Dedifferentiated amniotic fluid mesenchymal stem cell (primary cell): Measurements from ENCODE around the gene KRT32.
A peak's percentile ranks its signal among the peaks of the same experiment; 100 is the strongest.
"Not testable (repeated sequence)": the region's sequence is repeated elsewhere in the genome, so short reads cannot be mapped to it uniquely, and the experiment has no call there.

Experiments used
- DNase-seq: peaks from one replicate; pipeline ENCODE4 v3.0.0-alpha.2; 2016; ENCODE audit errors: extremely low spot score

Gene KRT32

GRCh38 chr17:41464682-41465081 lies 2.5 kb downstream of the KRT32 start:
- DNase-seq, result peak; percentile 51

- DNase-seq, result no peak
Measured at GRCh38 chr17:41464173-41464572, 3.0 kb downstream of the KRT32 start.

DNA sequence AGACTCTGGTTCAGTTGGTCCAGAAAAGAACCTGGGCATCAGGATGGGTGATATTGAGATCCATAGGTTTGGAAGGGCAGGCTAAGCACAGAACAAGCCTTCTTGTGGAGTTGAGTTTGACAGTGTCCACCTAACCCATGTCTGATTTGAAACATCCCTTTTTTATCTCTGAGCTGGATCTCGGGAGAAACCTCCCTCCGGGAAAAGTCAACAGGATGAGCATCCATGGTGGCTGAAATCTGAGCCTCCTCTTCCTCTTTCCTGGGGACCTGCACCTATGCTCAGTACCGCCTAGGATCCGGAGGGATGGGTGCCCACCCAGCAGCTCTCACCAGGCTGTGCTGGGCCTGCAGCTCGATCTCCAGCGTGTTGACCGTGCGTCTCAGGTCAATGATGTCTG lies 3.4 kb downstream of the KRT32 start:
- no peak for DNase-seq

DNA sequence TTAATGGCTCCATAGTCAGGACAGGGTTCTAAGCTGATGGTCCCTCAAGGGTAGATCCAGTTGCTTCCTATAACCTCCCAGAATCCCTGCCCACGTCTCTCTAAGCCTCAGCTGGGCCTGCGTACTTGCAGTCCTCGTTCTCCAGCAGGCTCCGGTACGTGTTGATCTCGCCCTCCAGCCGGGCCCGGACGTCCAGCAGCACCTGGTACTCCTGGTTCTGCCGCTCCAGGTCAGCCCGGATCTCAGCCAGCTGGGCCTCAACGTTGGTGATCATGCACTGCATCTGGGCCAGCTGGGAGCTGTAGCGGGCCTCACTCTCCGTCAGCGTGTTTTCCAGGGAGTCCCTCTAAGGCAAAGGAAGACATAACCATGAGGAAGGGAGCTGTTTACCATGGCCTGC lies 4.5 kb downstream of the KRT32 start:
- DNase-seq, result no peak

DNA sequence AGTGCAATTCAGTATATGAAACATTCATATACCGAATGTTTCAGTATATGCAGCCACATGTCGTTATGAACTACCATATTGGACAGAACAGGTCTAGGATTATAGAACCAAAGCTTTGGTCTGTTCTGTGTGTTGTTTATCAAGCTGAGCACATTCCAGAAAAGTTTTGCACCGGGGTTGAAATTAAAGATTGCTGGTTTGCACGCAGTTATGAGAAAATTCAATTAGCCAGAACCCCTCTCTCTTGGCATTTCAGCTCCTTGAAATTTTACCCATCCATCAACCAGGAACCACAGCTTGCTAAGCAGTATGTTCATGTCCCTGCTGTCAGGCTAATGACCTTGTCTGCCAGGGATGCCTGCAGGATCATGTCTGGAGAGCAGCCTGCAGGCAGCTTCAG lies 9.5 kb downstream of the KRT32 start:
- DNase-seq, result no peak

DNA sequence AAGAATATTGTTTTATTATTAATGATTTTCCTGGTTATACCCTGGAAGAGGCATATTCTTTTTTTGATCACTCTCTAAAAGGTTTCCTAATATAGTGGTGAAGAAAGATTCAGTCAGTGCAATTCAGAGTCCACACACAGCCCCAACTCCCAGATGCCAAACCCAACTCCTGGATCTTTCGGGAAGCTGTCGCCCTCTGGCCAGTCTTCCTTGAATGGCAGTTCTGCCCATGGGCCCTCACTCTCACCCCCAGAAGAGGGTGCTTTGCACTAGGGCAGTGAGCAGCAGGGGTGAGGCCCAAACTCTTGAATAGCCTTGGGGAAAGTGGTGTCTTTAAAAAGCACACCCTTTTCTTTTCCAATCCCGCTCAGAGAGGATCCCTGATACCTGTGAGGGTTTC lies 11.0 kb downstream of the KRT32 start:
- no peak for DNase-seq

DNA sequence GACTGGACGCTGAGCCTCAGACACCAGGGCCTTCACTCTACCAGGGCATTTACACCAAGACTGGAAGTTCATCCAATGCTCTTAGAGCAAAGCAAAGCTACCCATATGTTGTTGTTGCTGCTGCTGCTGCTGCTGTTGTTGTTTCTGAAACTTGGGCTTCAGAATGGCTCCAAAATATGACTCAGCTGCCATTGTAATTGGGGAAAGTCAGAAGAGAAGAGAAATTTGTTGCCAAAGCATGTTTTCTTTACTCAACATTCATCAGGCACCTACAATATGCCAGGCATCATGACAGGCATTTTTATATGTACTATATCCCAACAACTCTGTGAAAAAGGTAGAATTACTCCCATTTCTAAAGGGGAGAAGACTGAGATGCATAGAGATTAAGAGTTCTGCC lies 11.9 kb downstream of the KRT32 start:
- no peak for DNase-seq

GRCh38 chr17:41453066-41453465 lies 14.1 kb downstream of the KRT32 start:
- no peak for DNase-seq

GRCh38 chr17:41452281-41452680 lies 14.9 kb downstream of the KRT32 start:
- DNase-seq, result no peak

GRCh38 chr17:41451154-41451728 lies 15.9 kb downstream of the KRT32 start:
- DNase-seq, result no peak

GRCh38 chr17:41449008-41449407 lies 18.2 kb downstream of the KRT32 start:
- no peak for DNase-seq

GRCh38 chr17:41448506-41448905 lies 18.7 kb downstream of the KRT32 start:
- DNase-seq, result no peak

DNA sequence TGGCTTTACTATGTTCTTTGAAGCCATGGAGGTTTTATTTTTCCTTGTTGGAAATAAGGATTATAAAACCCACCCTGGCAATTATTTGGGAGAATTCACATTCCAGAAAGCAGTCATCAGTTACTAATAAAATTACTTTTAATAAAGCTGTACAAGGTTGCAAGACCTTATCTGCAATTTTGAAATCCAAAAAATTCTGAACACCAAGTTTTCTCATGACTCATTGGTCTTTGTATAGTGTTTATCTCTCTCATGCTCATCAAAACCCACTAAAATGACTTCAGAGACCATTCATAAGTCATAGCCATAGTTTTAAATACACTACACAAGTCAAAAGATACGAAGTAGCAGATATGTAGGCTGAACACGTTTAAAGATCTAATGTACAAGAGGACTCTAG lies 20.4 kb downstream of the KRT32 start:
- DNase-seq, result no peak

- DNase-seq, result no peak
Measured at GRCh38 chr17:41444640-41445039, 22.5 kb downstream of the KRT32 start.

GRCh38 chr17:41444186-41444585 lies 23.0 kb downstream of the KRT32 start:
- DNase-seq, result no peak

GRCh38 chr17:41442739-41443138 lies 24.4 kb downstream of the KRT32 start:
- no peak for DNase-seq

GRCh38 chr17:41440531-41441033 lies 26.6 kb downstream of the KRT32 start, which contains the start of gene KRT38:
Gene KRT38 (minus strand): TSS chr17:41440983. CDS start chr17:41440921, 62 bp downstream.
- no peak for DNase-seq

DNA sequence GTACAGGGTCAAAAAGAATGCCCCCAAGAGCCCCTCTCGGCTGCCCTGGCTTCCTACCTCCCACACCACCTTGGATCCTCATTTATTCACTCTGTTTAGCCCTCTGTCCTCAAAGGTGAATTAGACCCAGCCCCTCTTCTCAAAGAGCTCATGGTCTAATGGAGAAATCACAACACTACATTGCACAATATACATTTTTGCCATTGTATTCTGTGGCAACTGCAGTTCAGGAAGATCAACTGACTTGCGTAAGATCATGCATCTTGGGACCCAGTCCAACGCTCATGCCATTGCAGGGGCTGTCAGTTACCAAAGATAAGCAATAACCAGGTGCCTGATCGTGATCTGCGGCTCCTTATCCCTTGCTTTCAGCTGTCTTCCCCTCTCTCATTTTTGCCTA lies 27.8 kb downstream of the KRT32 start:
- no peak for DNase-seq

DNA sequence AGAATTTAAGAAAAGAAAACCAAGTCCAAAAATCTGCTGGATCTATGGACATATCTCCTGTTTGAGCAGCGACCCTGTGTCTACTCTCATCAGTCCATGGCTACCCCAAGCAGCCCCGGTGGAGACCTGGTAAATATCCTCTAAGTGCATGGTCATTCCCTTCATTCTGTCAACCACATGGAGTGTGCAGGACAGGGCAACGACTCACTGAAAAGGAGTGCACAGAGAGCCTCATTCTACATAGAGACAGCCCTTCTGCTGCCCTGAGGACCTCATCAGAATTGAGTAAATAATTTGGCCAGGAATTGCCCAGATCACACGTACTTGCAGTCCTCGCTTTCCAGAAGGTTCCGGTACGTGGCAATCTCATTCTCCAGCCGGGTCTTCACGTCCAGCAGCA lies 29.4 kb downstream of the KRT32 start:
- DNase-seq, result no peak

GRCh38 chr17:41437254-41437653 lies 29.9 kb downstream of the KRT32 start:
- no peak for DNase-seq

DNA sequence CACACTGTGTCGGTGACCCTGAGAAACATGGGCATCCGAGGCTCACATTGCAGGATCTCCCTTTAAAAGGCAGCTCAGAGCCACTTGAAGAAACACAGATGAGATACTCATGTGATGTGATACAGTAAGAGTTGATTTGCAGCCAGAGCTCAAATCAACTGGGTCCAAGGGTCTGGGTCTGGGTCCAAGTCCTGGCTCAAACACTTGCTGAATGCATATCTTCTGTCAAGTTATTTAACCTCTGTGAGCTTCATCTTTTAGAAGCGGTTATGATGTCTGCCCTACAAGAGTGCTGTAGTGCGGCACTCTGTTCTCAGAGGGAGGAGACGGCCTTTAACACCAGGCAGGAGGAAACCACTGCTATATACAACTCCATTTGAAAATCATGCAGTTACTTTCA lies 32.8 kb downstream of the KRT32 start:
- DNase-seq, result no peak

- no peak for DNase-seq
Measured at GRCh38 chr17:41434005-41434404, 33.2 kb downstream of the KRT32 start.

DNA sequence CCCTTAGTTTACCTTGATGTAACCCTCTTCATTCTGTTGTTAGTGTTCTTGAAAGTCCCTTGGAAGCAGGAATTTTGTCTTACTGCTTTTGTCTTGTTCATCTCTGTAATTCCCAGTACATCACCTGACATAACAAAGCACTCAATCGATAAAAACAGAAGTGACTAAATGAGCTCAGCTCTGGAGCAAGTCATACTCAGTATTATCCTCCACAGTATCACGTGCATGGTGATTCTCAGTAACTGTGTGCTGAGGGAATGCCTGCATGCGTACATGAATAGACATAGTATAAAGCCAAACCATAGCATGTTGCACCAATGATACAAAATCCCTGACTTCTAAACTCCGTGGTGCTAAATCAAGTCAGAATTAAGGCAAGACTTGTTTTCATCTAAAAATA lies 33.6 kb downstream of the KRT32 start:
- no peak for DNase-seq

GRCh38 chr17:41430376-41430775 lies 36.8 kb downstream of the KRT32 start:
- DNase-seq, result not testable (repeated sequence)
